Measurements from ENCODE around the gene DUSP5.

The DUSP5 gene

DNA sequence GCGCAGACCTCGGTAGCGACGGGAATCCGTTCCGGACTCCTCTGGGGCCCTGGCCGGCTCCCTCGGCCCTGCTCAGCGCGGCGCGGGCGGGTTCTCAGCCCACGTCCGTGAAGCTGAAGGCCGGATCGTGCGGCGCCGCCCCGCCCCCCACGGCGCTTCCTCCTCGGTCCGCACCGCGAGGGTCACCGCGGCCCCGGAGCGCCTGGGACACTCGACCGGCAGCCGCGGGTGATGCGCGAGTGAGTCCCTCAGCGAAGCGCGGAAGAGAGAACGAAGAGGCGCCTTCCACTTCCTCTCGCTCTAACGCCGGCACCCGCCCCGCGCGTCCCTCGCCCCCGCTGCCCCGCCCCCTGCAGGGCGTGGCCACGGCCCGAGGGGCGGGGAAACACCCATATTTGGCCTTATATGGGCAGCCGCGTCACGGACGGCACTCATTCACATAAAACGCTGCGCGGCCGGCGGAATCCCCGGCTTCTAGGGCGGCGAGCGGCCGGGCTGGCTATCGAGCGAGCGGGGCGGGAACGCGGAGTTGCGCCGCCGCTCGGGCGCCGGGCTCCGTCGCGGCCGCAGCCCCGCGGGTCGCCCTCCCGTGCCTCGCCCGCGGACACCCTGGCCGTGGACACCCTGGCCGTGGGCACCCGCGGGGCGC is at the start of gene DUSP5:
Gene DUSP5 (plus strand): TSS at position 470 of the 649 bp plus-strand sequence. CDS start 215 bp downstream, outside the sequence.
- no peak for TF ChIP-seq CTCF (IDR thresholded peaks at IDR 0.05)
- TF ChIP-seq ZFX (IDR thresholded peaks at IDR 0.05; ENCODE audit: borderline replicate concordance), result no peak
- peak within 1 kb of the TSS; percentile 55 for H3K27ac ChIP-seq

DNA sequence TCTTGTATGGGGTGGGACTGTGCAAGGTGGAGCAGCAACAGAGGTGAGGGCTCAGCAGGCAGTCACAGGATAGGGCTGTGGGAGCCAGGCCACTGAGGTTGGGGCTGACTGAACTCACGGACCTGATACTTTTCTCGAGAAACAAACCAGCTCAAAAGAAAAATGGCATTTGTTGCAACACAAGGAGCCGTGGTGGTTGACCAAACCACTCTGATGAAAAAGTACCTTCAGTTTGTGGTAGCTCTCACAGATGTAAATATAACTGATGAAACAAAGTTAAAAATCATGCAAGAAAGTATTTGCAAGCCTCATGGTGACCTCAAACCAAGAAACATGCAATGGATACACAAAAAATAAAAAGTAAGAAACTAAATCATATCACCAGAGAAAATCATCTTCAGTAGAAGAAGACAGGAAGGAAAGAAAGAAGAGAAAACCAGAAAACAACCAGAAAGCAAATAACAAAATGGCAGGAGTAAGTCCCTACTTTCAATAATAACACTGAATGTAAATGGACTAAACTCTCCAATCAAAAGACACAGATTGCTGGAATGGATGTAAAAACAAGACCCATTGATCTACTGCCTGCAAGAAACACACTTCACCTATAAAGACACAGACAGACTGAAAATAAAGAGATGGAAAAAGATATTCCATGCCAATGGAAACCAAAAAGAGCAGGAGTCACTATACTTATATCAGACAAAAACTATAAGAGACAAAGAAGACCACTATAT is 48.9 kb upstream of the DUSP5 start:
- no peak overlapping the region for H3K27ac ChIP-seq
- TF ChIP-seq ZFX (IDR thresholded peaks at IDR 0.05; ENCODE audit: borderline replicate concordance) (no peak), CTCF (IDR thresholded peaks at IDR 0.05) (no peak)

DNA sequence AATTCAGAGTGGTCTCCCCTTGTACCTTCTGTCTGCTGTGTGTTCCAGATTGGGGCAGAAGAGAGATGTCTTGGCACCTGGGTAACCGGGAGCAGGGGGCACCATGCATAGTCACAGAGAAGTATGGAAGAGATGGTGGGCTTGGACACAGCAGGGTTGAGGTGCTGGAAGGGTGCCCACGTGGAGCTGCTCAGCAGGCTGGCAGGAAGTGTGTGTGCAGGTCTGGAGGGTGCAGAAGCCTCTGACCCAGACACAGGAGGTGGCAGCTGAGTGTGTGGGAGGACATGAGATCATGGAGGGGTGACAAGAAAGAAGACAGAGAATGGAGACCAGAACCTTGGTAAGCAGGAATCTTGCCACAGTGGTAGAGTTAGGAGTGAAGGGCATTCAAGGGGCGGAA is 42.3 kb upstream of the DUSP5 start:
- no peak for TF ChIP-seq CTCF (IDR thresholded peaks at IDR 0.05)
- no peak for TF ChIP-seq ZFX (IDR thresholded peaks at IDR 0.05; ENCODE audit: borderline replicate concordance)
- no peak overlapping the region for H3K27ac ChIP-seq

DNA sequence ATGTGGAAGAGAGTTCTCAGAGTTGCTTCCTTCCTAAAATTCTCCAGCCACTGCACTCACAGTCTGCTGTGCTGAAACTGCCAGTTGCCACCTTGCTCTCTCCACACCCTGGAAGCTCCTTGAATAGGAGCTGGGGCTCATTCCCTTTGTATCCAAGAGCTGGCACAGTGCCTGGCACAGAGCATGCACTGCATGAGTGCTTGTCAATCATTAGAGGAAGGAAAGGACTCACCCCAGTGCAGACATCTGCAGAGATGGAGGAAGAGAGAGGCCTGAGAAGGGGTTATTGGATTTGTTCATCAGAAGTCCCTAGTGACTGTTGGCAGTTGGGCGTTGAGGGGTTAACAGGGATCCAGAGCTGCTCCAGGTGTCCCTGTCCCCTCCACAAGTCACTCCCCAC is 41.7 kb upstream of the DUSP5 start:
- no peak overlapping the region for H3K27ac ChIP-seq
- TF ChIP-seq CTCF (IDR thresholded peaks at IDR 0.05), result no peak
- TF ChIP-seq ZFX (IDR thresholded peaks at IDR 0.05; ENCODE audit: borderline replicate concordance), result no peak

GRCh38 chr10:110456523-110457091 is 41.1 kb upstream of the DUSP5 start:
- no peak for TF ChIP-seq ZFX (IDR thresholded peaks at IDR 0.05; ENCODE audit: borderline replicate concordance)
- TF ChIP-seq CTCF (IDR thresholded peaks at IDR 0.05), result no peak
- no peak overlapping the region for H3K27ac ChIP-seq

DNA sequence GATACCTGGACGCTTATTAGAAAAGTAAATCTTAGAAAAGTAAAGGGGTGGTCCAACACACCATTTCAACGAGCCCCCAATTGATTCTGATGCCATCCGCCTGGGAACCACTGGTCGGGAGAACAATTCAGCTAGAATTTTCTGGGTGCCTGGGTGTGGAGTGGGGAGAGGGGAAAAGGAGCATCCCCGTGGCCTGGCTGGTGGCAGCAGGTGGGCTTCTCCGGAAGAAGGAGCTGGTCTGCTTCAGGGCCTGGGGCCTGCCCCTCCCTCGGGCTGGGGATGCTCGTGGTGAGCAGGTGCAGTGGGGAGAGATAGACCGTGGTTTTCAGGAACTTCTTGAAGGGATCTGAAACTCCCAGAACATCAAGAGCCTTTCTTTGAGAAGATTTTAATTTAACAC is 39.9 kb upstream of the DUSP5 start:
- no peak overlapping the region for H3K27ac ChIP-seq
- TF ChIP-seq ZFX (IDR thresholded peaks at IDR 0.05; ENCODE audit: borderline replicate concordance), result no peak
- no peak for TF ChIP-seq CTCF (IDR thresholded peaks at IDR 0.05)

Measured in 22Rv1 (cell line).